Stomach smooth muscle (tissue), 2 donors: Measurements from ENCODE around the gene EXO1.

ENCODE experiments used
- H3K27ac ChIP-seq: one replicate; pipeline ENCODE4 v1.7.0; 2013; ENCODE audit warnings: mild to moderate bottlenecking, low read length, inconsistent platforms
- H3K27me3 ChIP-seq, 2 donors: one replicate each; pipeline ENCODE4 v1.7.0; 2013; ENCODE audit warnings: low read length in 2 of 2; ENCODE audit not compliant: insufficient read depth in 2 of 2, control insufficient read depth in 1 of 2
- H3K36me3 ChIP-seq, 2 donors: one replicate each; pipeline ENCODE4 v1.7.0; 2013; ENCODE audit warnings: low read length in 2 of 2; ENCODE audit not compliant: control insufficient read depth in 2 of 2, insufficient read depth in 2 of 2
- H3K4me1 ChIP-seq: one replicate; pipeline ENCODE4 v1.7.0; 2013; ENCODE audit warnings: low read length; ENCODE audit not compliant: control insufficient read depth, insufficient read depth
- H3K4me3 ChIP-seq, 2 donors: one replicate each; pipeline ENCODE4 v1.7.0; 2013; ENCODE audit warnings: low read length in 2 of 2
- H3K9ac ChIP-seq, 2 donors: one replicate each; pipeline ENCODE4 v1.7.0; 2013; ENCODE audit warnings: low read length in 2 of 2, mild to moderate bottlenecking in 1 of 2
- H3K9me3 ChIP-seq, 2 donors: one replicate each; pipeline ENCODE4 v1.7.0; 2013; ENCODE audit warnings: low read length in 2 of 2; ENCODE audit not compliant: control insufficient read depth in 2 of 2
- donor health status: healthy.
- donor health status: Pancreatic carcinoma.

The EXO1 gene

GRCh38 chr1:241888232-241888631 is 40.2 kb downstream of the EXO1 start:
- H3K36me3 ChIP-seq = no peaks in the 10 kb centered on the region
- H3K9ac ChIP-seq = no peak overlapping the region

DNA sequence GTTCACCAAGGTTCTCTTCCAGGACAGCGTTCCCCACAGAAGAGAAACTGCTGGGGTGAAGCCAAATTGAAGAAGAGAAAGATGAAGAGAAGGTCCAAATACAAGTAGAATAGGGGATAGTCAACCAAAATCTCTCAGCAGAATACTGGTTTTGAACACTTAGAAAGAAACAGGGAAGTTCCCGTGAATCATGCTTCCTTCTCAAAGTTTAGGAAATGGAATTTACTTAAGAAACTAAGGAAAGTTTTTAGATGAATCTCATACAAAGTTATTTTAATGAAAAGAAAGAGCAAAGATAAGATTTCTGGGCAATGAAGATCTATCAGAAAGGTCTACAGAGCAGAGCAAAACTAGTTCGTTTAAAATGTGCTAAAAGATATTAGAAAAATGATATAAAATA is 43.3 kb downstream of the EXO1 start:
- Histone ChIP-seq H3K9ac (no peak overlapping the region), H3K27me3 (no peaks in the 10 kb centered on the region), H3K27ac (no peak overlapping the region), H3K9me3 (no peaks in the 10 kb centered on the region), H3K4me1 (no peaks in the 10 kb centered on the region), H3K4me3 (no peak overlapping the region), H3K36me3 (no peaks in the 10 kb centered on the region)

More at GRCh38 chr1:241888232-241888631, 40.2 kb downstream of the EXO1 start:
- H3K9me3 ChIP-seq = no peaks in the 10 kb centered on the region
- no peaks in the 10 kb centered on the region for H3K27me3 ChIP-seq
- no peak overlapping the region for H3K4me3 ChIP-seq
- H3K4me1 ChIP-seq = no peaks in the 10 kb centered on the region
- H3K27ac ChIP-seq = no peak overlapping the region

GRCh38 chr1:241894016-241894415 is 46.0 kb downstream of the EXO1 start:
- H3K9ac ChIP-seq = no peak overlapping the region
- no peaks in the 10 kb centered on the region for H3K27me3 ChIP-seq
- no peak overlapping the region for H3K4me3 ChIP-seq
- H3K4me1 ChIP-seq = no peaks in the 10 kb centered on the region
- no peaks in the 10 kb centered on the region for H3K36me3 ChIP-seq
- no peaks in the 10 kb centered on the region for H3K9me3 ChIP-seq
- H3K27ac ChIP-seq = no peak overlapping the region

DNA sequence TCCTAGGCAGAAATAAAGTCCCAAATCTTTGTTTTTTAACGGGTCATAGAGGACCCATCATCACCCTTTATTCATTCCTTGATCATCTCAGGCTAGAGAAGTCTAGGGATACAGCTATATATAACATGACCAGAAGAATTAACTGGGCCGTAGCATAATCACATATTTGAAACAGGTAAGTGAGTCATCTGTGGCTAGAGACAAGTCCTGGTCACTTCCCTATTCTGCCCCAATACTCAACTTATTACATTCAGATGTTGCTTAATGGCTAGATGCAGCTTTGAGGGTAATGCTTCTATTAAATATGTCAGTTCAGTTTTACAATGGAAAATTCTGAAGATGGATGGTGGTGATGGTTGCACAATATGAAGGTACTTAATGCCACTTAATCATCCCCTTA is 47.0 kb downstream of the EXO1 start:
- no peak overlapping the region for H3K27ac ChIP-seq
- no peaks in the 10 kb centered on the region for H3K27me3 ChIP-seq
- H3K9ac ChIP-seq = no peak overlapping the region
- H3K4me1 ChIP-seq = no peaks in the 10 kb centered on the region
- no peaks in the 10 kb centered on the region for H3K9me3 ChIP-seq
- H3K36me3 ChIP-seq = no peaks in the 10 kb centered on the region
- H3K4me3 ChIP-seq = no peak overlapping the region

DNA sequence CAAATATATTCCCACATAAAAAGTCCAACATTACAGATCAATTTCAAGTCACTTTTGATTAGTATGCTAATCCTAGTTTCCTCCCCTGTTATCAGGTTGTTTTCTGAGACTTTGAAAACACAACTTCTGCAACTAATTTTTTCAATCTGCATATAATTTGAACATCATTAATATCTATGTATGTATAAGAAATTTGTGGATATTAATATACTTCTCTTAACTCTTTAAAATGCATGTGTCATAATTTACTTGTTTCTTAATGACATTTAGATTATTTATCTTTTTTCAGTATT is 48.6 kb downstream of the EXO1 start:
- H3K9me3 ChIP-seq = no peaks in the 10 kb centered on the region
- H3K36me3 ChIP-seq = no peaks in the 10 kb centered on the region
- no peak overlapping the region for H3K9ac ChIP-seq
- no peaks in the 10 kb centered on the region for H3K27me3 ChIP-seq
- no peak overlapping the region for H3K27ac ChIP-seq
- no peak overlapping the region for H3K4me3 ChIP-seq
- H3K4me1 ChIP-seq = no peaks in the 10 kb centered on the region

DNA sequence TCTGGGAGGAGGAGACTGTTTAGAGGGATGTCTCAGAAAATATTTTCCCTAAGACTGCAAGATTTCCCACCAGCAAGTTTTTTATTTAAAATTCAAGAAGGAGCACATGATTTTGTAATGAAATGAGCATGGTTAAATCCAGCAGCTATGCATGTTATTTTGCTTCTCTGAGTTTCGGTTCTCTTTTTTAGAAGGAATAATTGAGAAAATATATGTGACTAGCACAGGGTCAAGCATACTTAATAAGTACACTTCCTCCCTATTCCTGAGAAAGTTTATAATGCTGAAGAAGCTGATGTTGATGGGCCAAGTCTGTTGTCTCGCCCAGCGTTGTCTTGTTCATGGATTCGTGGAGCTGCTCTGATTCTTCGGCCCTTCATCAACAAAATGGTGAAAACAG is 51.2 kb downstream of the EXO1 start:
- Histone ChIP-seq H3K36me3 (no peaks in the 10 kb centered on the region), H3K27me3 (no peaks in the 10 kb centered on the region), H3K9ac (no peak overlapping the region), H3K27ac (no peak overlapping the region), H3K9me3 (no peaks in the 10 kb centered on the region), H3K4me1 (no peaks in the 10 kb centered on the region), H3K4me3 (no peak overlapping the region)

GRCh38 chr1:241900381-241900780 is 52.4 kb downstream of the EXO1 start:
- Histone ChIP-seq H3K27me3 (no peaks in the 10 kb centered on the region), H3K36me3 (no peaks in the 10 kb centered on the region), H3K9ac (no peak overlapping the region), H3K4me1 (no peaks in the 10 kb centered on the region), H3K27ac (no peak overlapping the region), H3K4me3 (no peak overlapping the region), H3K9me3 (no peaks in the 10 kb centered on the region)

- no peaks in the 10 kb centered on the region for H3K27me3 ChIP-seq
- H3K36me3 ChIP-seq = no peaks in the 10 kb centered on the region
- H3K9ac ChIP-seq = no peak overlapping the region
- H3K9me3 ChIP-seq = no peaks in the 10 kb centered on the region
- no peak overlapping the region for H3K4me3 ChIP-seq
- H3K4me1 ChIP-seq = no peaks in the 10 kb centered on the region
- H3K27ac ChIP-seq = no peak overlapping the region
Measured at GRCh38 chr1:241902391-241903065, 54.5 kb downstream of the EXO1 start.

- no peak overlapping the region for H3K9ac ChIP-seq
- H3K4me3 ChIP-seq = no peak overlapping the region
- H3K36me3 ChIP-seq = no peaks in the 10 kb centered on the region
- H3K27me3 ChIP-seq = peaks cover 0 to 2% of the 10 kb centered on the region in 2 donors
- H3K4me1 ChIP-seq = no peaks in the 10 kb centered on the region
- H3K9me3 ChIP-seq = no peaks in the 10 kb centered on the region
- H3K27ac ChIP-seq = no peak overlapping the region
Measured at GRCh38 chr1:241916196-241916595, 68.2 kb downstream of the EXO1 start.

DNA sequence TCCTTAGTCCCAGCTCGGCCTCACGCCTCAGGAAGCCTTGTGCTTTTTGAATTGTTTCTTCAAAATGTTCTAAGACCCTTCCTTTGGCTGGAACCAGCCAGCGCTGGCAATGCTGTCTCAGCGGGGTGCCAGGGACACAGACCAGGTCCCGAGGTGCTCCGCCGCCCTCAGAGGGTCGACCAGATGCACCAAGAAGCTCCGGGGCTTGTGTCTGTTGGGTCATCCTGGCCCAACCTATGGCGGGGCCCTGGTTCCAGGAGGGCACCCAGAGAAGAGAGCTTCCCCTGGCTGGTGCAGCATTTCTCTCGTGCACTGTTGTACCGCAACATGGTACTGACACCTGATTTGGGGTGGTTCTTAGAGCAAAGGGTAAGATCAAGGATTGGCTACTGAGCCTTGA is 69.5 kb downstream of the EXO1 start:
- Histone ChIP-seq H3K27ac (no peak overlapping the region), H3K36me3 (no peaks in the 10 kb centered on the region), H3K4me3 (no peak overlapping the region), H3K27me3 (peaks cover 0 to 2% of the 10 kb centered on the region in 2 donors), H3K9ac (no peak overlapping the region), H3K9me3 (no peaks in the 10 kb centered on the region), H3K4me1 (no peaks in the 10 kb centered on the region)

DNA sequence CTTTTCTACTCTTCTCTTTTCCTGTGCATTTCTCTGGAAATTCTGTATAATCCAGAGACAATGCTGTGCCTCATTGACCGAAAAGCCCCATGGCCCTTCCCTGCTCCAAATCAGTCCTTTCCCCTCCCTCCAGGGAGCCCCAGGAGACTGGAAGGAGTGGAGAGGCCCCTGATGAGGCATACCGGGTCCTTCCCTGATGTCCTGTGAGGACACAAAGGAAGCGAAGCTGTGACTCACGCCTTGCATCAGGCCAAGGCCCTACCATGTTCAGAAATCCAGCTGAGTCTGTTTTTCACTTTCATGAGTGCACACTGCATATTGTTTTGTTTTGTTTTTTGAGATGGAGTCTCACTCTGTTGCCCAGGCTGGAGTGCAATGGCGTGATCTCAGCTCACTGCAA is 70.9 kb downstream of the EXO1 start:
- H3K4me1 ChIP-seq = no peaks in the 10 kb centered on the region
- H3K36me3 ChIP-seq = no peaks in the 10 kb centered on the region
- peaks cover 0 to 2% of the 10 kb centered on the region in 2 donors for H3K27me3 ChIP-seq
- no peak overlapping the region for H3K9ac ChIP-seq
- H3K9me3 ChIP-seq = no peaks in the 10 kb centered on the region
- no peak overlapping the region for H3K4me3 ChIP-seq
- H3K27ac ChIP-seq = no peak overlapping the region
